ENCODE data around the gene MZB1.
A peak's percentile ranks its signal among the peaks of the same experiment; 100 is the strongest.
"Not testable (repeated sequence)": the region's sequence is repeated elsewhere in the genome, so short reads cannot be mapped to it uniquely, and the experiment has no call there.

Gene MZB1

GRCh38 chr5:139410121-139410992 lies 20.6 kb upstream of the MZB1 start:
- no peak for DNase-seq

DNA sequence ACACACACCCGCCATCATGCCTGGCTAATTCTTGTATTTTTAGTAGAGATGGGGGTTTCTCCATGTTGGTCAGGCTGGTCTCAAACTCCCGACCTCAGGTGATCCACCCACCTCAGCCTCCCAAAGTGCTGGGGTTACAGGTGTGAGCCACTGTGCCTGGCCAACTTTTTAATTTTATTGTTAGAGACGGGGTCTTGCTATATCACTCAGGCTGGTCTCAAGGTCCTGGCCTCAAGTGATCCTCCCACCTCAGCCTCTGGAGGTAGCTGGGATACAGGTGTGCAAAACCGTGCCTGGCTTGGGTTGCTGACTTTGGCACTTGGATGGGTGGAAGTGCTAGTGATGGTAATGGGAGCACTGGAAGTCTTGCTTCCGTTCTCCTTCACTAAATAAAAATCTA lies 19.4 kb upstream of the MZB1 start:
- DNase-seq = not testable (repeated sequence)

DNA sequence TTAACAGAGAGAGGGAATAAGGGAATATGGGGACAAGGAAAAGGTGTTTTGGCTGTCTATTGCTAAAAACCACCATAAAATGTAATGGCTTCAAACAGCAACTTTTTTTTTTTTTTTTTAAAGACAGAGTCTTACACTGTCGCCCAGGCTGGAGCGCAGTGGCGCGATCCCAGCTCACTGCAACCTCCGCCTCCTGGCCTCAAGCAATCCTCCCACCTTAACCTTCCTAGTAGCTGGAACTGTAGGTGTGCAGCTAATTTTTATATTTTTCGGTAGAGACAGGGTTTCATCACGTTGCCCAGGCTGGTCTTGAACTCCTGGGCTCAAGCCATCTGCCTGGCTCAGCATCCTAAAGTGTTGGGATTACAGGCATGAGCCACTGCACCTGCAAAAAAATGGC lies 18.5 kb upstream of the MZB1 start:
- no peak for DNase-seq

DNA sequence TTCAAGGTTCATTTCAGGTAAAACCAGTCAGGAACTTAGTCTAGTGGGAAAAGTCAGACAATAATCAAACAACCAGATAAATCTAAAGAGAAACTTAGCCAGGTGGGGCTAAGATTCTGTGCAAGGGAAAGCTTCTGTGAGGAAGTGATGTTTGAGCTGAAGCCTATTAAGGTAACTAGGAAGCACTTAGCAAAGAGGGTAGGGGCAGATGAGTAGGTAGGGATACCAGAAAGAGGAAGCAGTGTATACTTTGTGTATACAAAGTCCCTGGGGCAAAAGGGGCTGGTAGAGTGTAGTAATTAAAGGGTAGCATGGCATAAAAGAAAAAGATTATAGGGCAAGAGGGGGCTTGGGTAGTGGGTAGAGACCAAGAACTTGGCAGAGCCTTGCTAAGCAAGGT lies 17.8 kb upstream of the MZB1 start:
- DNase-seq = no peak

DNA sequence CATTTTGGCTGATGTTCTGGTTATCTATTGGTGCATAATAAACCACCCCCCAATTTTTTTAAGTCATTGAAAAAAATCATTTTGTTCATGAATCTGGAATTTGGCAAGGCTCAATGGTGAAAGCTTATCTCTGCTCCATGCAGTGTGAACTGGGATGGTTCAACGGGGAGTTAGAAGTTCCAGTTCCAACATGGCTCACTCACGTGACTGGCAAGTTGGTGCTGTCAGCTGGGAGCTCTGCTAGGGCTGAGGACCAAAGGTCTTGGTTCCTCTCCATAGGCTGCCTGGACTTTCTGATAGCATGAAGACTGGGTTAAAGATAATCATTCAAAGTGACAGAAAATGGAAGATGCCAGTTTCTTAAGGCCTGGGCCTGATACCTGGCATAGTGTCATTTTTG lies 17.2 kb upstream of the MZB1 start:
- DNase-seq = no peak

DNA sequence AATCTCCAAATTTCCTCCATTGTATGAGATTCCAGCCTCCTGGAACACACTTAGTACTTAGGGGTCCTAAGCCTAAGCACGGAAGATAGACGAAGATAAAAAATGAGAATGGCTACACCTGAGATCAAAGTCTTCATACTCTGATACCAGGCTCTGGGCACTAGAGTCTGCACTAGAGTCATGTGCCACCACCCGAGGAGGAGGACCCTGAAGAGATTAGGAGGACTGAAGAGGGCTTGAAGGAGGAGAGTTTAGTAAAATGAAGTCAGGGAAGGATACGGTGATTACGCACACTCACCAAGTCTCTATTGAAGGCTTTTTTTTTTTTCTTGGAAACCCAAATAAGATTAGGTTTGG lies 14.7 kb upstream of the MZB1 start:
- DNase-seq = no peak

DNA sequence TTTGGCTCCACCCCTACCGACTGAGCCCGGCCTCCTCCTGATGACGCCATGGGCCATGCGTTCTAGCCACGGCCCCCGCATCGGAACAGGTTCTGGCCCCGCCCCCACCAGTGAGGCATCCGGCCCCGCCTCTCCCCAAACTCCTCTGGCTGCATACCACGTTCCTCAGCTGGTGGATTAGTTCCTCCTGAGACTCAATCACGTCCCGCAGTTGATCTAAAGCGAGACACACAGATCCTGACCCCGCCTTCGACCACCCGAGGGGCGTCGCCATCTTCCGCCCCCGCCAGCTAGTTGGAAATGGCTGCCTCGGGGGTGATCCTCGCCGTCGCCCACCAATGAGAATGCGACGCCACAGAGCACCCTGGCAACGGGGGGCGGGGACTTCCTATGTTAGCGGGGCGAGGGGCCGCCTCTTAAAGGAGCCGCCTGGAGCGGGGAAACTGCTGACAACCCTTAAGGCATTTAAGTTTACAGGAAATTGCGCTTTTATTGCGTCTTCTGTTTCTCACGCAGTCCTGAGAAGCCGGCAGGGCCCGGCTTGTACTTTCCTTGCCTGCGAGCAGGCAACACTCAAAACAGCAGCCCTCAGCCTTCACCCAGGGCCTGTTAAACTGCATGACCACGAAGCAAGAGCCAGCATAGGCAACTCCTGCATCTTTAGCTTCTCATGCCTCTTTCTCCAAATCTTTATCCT lies 14.2 kb upstream of the MZB1 start, which contains the start of gene SPATA24:
SPATA24 (minus strand) TSS at position 303 of the 697 bp plus-strand sequence; CDS start at position 274, 29 bp downstream.
- DNase-seq = peak; percentile 99

DNA sequence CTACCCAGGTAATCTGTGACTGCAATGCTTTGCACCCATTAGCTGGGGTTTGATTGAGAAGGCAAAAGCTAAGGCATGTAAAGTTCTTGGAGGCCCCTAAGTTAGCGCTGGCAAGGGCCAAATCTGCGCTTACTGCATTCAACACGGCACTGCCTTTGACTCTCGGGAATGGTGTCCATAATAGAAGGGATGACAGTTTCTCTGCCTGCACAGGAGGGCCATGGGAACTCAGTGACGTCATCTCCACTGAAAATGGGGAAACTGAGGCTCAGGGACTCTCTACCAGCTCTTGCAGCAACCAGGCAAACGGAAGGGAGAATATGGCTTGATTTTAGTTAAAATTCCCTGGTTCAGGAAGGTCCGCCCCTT lies 13.7 kb upstream of the MZB1 start:
- no peak for DNase-seq

DNA sequence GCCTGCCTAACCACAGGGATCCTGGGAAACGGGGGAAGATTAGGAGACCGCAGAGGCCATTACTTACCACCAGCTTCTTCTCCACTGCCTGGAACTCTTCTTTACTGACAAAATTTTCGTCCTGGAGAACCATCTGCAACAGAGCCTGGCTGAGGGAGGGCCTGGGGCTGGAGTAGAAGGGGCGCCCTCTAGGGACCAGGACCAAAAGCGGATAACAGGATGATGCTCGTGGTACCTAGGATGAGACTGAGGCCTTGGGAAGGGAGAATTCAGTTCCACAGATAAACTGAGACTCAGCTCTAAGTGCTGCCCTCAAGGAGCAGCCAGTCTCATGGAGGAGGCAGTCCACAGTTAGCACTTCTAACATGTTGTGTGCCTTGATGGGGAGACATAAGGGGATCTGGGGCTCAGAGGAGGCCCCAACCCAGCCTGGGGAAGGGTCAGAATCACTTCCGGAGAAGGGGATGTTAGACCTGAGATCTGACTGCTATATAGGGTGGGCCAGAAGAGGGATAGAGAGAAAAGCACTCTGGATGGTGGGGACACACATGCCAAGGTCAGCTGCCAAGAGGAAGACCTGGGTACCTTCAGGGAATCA lies 12.9 kb upstream of the MZB1 start:
- no peak for DNase-seq

DNA sequence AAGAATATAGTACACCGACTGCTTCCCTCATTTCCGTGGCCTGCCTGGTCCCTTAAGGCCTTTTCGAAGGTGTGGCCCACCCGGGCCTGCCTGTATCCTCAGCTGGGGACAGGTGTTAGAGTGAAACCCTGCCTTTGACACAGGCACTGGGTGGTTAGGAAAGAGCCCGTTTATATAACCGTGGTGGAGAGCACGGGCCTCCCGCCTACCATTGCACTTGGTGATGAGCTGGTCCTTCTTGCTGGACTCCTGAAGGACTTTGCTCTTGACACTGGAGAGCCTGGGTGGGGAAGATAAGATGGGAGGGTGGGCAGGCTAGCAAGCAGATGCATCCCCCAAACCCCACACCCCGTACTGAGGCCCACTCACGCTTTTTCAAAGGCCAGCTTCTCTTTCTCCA lies 11.8 kb upstream of the MZB1 start:
- DNase-seq = no peak

DNA sequence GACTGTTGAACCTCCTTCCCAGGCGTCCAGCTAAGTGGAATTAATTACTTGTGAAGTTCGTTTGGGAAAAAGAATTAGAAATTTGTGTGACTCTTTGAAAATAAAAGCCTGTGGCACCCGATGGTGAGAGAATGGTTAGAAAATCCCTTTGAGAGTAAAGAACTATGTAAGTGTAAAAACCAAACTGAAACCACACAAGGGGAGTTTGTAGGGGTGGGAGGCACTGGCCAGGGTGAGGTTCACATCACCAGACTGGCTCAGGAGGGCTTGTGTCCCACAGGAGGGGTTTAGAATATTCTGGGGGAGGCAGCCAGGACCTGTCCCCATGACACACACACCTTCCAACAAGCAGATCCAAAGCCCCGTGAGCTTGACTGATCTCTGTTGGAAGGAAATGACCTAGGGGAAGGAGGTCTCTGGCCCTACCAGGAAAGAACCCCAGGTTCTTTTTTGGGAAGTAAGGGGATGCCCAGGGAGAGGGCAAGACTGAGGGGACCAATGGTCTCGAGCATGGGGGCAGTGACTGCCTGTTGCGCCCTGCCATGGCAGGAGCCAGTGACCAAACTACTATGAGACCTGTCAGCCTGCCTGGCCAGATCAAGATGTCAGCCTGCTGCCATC lies 9.9 kb upstream of the MZB1 start:
- no peak for DNase-seq

- no peak for DNase-seq
These were observed 8.2 kb upstream of the MZB1 start for GRCh38 chr5:139397921-139398320.

- DNase-seq = no peak
These were observed 7.0 kb upstream of the MZB1 start for GRCh38 chr5:139396691-139397090.

- DNase-seq = no peak
These were observed 6.3 kb upstream of the MZB1 start for GRCh38 chr5:139395844-139396640.

GRCh38 chr5:139394654-139395566 lies 5.2 kb upstream of the MZB1 start, which contains the start of gene PROB1:
TSS of gene PROB1 (minus strand) at chr5:139395104. CDS start at chr5:139395081, 23 bp downstream.
- no peak for DNase-seq

DNA sequence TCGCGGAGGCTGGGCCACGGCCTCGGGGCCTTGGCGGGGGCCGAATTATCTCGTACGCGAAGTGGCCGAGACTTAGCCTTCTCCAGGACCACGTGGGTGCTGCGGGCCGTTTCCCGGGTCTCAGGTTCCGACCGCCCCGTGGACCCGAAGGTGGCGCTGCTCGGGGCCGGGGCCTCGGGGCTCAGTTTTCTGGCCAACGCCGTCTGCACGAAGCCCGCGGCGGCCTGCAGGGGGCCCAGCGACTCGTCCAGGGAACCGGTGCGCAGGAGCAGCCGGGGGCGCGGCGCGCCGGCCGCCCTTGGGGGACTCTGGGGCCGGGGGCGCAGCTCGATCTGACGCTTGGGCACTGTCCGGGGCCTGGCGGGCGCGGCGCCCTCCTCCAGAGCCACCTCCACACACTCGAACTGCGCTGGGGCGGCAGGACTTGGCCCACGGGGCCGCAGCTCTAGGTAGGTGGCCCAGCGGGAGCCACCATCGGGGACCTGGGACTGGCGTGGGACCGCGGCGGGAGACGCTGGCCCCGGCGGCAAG lies 4.5 kb upstream of the MZB1 start:
- no peak for DNase-seq

DNA sequence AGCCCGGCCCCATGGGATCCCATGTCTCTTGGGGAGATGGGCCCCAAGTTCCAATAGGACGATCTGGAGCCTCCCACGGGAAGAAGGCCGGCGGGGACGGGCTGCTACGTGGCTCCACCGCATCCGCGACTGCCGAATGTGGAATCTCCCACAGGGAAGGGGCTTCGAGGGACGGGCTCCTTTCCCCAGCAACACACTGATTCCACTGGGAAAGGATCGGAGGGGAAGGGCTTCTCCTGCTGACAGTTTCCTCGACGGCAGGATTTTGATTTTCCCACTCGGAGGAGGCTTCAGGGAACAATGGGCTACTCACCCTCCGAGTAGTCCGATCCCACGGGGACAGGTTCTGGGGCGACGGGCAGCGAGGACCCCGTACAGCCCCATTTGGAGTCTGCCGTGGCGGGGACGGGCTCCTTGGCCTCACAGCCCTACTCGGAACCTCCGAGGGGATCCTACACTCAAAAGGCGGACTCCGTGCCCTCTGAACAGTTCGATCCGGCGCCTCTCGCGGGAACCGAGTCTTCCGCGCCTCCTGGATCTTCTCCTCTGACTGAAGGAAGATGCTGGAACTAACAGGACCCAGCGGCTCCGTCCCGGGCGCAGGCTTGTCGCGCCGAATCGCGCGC lies 3.9 kb upstream of the MZB1 start:
- DNase-seq = no peak

DNA sequence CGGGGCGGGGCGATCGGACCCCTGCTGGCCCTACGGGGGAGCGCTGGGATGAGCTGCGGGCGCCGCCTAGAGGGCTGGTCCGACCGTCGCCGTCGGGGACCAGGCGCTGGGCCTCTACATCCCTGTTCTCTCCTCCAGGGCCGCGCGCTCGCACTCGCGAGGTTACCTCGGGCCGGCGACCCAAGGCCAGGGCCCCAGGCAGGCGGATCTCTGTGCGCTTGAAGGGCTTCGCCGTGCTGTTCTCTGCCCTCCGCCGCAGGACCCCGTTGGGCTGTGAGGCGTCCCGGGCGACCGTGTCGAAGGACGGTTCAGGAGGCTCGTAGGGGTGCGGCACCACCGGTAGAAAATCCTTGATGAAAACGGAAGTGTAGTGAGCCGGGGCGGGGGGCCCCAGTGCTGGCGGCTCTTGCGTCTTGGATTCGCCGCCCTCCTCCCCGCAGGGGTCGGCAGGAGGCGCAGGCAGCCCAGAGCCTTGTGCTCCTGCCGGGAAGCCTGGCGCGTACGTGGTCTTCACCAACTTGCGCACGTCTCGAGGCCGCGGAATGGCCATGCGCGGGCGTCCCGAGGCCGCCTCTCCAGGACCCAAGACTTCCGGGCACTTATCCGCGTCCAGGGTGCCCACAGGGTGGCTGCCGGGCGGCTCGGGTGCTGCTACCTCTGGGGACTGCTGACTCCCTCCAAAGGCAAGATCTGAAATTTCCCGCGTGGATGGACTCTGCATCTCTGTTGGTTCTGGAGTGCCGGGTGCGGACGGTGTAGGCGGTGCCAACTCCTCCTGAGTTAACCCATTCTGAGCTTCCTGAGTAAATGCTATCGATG lies 3.2 kb upstream of the MZB1 start:
- DNase-seq = no peak

- DNase-seq = no peak
These were observed 2.6 kb upstream of the MZB1 start for GRCh38 chr5:139392324-139392677.
